ENCODE results near the gene PTPN7.

GRCh38 chr1:202165267-202165941 lies 5.0 kb upstream of the PTPN7 start:
- TF ChIP-seq CTCF (IDR thresholded peaks at IDR 0.05; ENCODE audit: insufficient read depth, low read length, poor library complexity, severe bottlenecking) (no peak), EZH2phosphoT487 (conservative IDR thresholded peaks at IDR 0.05; ENCODE audit: low read length) (no peak)
